ENCODE data around the gene TMCC2.
"Not testable (repeated sequence)": the region's sequence is repeated elsewhere in the genome, so short reads cannot be mapped to it uniquely, and the experiment has no call there.

Gene TMCC2, protein sequence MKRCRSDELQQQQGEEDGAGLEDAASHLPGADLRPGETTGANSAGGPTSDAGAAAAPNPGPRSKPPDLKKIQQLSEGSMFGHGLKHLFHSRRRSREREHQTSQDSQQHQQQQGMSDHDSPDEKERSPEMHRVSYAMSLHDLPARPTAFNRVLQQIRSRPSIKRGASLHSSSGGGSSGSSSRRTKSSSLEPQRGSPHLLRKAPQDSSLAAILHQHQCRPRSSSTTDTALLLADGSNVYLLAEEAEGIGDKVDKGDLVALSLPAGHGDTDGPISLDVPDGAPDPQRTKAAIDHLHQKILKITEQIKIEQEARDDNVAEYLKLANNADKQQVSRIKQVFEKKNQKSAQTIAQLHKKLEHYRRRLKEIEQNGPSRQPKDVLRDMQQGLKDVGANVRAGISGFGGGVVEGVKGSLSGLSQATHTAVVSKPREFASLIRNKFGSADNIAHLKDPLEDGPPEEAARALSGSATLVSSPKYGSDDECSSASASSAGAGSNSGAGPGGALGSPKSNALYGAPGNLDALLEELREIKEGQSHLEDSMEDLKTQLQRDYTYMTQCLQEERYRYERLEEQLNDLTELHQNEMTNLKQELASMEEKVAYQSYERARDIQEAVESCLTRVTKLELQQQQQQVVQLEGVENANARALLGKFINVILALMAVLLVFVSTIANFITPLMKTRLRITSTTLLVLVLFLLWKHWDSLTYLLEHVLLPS

DNA sequence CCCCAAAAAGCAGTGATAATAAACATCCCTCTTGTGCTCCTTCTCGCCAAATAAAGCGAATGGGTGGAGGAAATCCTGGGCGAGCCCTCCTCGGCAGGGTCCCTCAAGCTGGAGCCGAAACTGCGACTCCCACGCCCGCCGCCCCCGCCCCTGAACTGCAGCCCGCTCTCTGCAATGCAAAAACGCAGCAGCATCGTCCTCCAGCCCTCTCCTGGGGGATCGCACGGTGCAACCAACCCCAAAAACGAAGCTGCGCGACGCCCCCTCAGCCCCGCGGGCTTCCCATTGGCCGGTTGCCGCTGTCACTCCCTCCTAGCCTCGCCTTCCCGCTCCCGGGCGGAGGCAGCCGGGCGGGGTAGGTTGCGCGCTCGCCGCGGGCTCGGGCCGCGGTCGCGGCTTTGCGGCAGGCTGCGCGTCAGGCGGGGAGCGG lies at the start of gene TMCC2:
TMCC2 (plus strand) TSS at position 363 of the 430 bp plus-strand sequence. CDS start 619 bp downstream, outside the sequence.
- DNase-seq = peak; percentile 54

DNA sequence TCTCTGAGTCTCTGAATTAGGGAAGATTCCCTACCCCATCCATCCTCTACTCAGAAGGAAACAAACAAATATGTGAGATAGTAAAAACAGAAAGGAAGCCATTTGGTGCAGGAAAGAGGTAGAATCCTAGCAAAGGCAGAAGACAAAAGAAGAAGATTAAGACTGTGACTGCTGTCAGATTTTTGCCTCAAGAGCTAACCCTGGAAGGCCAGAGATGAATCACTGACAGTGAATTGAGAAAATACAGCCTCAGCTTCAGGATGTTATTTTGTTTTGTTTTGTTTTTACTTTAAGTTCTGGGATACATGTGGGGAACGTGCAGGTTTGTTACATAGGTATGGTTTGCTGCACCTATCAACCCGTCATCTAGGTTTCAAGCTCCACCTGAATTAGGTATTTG lies 47.9 kb upstream of the TMCC2 start:
- no peak for DNase-seq

DNA sequence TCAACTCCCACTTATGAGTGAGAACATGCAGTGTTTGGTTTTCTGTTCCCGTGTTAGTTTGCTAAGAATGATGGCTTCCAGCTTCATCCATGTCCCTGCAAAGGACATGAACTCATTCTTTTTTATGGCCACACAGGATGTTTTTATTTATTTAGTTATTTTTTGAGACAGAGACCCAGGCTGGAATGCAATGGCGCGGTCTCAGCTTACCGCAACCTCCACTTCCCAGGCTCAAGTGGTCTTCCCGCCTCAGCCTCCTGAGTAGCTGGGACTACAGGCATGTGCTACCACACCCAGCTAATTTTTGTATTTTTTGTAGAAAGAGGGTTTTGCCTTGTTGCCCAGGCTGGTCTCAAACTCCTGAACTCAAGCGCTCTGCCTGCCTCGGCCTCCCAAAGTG lies 47.4 kb upstream of the TMCC2 start:
- not testable (repeated sequence) for DNase-seq

DNA sequence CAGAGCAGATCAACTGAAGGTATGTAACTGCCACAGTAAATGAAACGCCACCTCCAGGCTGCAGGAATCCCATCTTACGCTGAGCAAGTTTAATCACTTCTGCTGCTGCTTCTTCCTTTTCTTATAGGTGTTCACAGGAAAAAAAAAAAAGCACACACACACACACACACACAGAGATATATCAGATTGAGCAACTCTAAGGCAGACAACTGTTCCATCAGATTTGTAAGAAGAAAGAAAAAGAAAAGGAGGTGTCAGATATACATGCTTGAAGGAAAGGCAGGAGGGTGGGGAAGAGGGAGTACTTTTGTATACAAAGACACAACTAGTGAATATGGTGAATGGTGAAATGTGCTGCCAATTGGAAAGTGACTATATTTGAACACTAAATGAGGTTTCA lies 44.8 kb upstream of the TMCC2 start:
- DNase-seq = no peak

DNA sequence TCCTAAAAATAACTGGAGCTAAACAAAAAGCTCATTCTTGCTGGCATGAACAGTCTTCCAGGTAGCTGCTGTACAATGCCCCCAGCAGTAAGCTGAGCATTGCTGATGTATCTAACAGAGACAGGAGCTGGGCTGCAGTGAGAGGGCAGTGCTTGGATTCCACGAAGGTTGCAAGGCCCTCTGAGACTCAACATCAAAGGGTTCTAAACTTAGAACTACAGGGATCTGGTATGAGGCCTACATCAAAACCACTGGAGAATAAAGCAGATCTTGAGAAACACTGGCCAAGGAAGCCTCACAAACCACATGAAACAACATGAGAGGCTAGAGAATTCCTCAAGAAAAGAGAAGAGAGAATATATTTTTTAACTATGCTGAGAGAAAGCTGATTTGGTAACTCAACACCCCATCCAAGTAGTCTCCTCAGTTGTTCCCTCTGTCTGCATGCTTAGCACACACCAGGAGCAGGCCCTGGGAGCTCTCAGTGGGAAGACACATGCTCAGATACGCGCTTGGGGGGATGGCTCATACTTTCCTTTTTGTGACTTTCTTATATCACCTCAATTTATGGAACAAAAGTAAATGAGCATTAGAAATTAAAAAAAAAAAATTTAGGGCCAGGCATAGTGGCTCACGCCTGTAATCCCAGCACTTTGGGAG lies 43.9 kb upstream of the TMCC2 start:
- no peak for DNase-seq

GRCh38 chr1:205186191-205186590 lies 41.6 kb upstream of the TMCC2 start:
- no peak for DNase-seq

DNA sequence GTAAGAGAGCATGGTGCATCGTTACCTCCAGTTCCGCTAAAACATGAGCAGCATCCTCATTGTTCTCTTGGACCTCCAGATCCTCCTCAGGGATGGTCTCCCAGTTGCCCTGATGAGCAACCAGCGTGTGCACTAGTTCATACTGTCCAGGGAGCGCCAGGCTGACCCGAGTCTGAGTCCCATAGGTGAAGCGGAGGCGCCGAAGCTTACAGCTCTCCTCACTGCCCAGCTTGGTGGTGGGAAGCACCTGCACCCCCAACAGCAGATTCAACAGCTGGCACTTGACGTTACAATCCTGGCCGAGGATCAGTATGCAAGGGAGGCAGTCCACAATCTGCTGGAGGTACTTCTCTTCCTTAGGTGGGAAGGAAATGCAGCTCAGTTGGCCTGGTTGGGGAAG lies 40.3 kb upstream of the TMCC2 start:
- no peak for DNase-seq

- DNase-seq = no peak
Observed at GRCh38 chr1:205188098-205188497, 39.6 kb upstream of the TMCC2 start.

- no peak for DNase-seq
Observed at GRCh38 chr1:205188596-205188995, 39.1 kb upstream of the TMCC2 start.

GRCh38 chr1:205189131-205189530 lies 38.6 kb upstream of the TMCC2 start:
- no peak for DNase-seq

DNA sequence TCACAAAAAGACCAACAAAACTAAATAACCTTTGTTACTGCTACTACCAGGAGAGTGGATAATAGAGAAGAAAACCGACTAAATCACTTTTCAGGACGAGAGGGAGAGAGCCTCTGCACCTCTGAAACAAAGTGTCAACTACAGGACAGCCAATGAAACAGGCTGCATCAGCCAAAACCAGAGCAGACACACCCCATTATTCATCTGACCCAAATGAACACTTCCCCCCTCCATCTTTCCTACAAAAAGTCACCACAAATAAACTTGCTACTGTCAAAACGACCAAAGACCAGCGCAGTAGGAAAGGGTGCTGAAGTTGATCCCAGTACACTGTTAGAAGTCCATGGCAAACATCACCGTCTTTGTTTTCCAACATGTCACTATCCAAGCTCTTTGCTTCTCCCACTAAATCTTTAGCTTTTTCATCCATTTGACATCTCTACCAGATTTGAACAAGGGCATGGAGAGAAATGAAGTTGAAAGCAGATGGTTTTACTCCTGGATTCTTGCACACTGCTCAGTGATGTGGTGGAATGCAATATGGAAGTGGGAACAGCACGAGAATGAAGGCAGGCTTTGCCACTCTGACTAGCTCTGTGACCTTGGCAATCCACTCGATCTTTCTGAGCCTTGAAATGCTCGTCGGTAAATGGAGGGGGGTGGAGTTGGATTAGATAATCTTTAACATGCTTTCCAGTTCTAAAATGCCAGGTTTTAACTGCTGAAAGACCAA lies 36.7 kb upstream of the TMCC2 start:
- no peak for DNase-seq

DNA sequence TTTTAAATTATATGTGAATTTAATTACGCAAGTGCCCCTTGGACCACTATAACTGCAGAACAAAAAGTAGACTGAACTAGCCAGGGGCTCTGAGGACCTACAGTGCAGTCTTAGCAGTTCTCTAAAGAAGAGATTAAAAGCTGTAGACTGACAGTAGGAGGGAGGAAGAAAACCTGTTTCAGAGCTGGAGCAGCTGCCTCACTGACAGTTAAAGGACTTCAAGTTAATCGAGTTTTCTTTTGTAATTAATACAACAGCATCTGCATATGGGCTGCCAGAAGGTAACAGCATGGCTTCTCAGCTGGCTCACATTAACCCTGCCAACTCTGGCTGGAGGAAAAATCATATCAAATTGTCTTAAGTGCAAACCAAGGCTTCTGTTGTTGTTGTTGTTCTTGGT lies 36.1 kb upstream of the TMCC2 start:
- DNase-seq = no peak

DNA sequence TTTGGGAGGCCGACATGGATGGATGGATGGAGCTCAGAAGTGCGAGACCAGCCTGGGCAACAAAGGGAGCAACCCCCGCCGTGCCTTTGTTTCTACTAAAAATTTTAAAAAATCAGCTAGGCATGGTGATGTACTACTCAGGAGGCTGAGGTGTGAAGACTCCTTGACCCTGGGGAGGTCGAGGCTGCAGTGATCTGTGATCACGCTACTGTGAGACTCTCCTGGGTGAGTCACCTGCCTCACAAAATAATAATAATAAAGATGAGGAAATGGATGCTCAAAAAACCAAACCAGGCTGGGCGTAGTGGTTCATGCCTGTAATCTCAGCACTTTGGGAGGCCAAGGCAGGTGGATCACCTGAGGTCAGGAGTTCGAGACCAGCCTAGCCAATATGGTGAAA lies 35.5 kb upstream of the TMCC2 start:
- no peak for DNase-seq

- no peak for DNase-seq
Observed at GRCh38 chr1:205199090-205199930, 28.4 kb upstream of the TMCC2 start.

GRCh38 chr1:205199931-205200299 lies 27.8 kb upstream of the TMCC2 start:
- no peak for DNase-seq

DNA sequence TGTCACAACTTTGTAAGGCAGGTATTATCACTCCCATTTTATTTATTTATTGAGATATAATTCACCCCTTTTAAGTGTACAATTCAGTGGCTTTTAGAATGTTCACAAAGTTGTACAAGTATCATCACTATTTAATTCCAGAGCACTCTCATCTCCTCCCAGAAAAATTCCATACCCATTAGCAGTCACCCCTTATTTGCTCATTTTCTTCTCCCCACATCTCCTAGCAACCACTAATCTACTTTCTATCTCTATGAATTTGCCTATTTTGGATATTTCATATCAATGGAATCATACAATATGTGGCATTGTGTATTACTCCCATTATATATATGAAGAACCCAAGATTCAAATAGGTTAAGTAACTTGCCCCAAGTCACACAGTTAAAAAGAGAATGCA lies 23.2 kb upstream of the TMCC2 start:
- no peak for DNase-seq

- DNase-seq = no peak
Observed at GRCh38 chr1:205205055-205205454, 22.7 kb upstream of the TMCC2 start.

GRCh38 chr1:205208811-205209210 lies 18.9 kb upstream of the TMCC2 start:
- DNase-seq = no peak

- DNase-seq = no peak
Observed at GRCh38 chr1:205210756-205211168, 17.0 kb upstream of the TMCC2 start.

DNA sequence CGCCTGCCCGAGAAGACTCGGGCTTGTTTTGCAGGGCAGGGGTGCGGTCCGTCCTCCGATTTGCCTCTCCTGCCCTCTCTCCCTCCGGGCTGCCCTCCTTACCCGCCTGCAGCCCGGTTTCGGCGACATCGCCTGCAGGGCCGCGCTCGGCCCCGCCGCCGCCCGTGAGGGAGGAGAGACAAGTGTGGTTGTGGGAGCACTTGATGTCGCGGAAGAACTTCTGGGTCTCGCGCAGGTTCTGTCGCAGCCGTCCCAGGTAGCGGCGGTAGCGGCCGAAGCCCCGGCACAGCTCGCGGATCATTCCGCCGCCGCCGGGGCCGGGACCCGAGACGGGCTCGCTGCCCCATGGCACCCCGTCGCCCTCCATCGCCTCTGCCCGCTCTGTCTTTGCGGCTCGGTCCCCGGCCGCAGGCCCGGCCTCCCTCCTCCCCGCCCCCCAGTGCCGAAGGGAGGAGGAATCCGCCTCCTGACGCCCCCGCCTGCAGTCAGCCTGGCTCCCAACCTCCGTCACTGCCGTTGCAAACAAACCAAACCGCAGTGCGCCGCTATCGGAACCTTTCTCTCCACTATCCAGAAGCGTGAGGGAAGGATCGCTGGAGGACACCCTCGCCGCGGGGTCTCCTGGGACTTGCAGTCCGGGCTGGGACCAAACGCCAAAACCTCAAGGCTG lies 16.4 kb upstream of the TMCC2 start, which contains the start of gene DSTYK:
DSTYK (minus strand) TSS at position 534 of the 670 bp plus-strand sequence; CDS start at position 367, 167 bp downstream.
- DNase-seq = peak; percentile 86

DNA sequence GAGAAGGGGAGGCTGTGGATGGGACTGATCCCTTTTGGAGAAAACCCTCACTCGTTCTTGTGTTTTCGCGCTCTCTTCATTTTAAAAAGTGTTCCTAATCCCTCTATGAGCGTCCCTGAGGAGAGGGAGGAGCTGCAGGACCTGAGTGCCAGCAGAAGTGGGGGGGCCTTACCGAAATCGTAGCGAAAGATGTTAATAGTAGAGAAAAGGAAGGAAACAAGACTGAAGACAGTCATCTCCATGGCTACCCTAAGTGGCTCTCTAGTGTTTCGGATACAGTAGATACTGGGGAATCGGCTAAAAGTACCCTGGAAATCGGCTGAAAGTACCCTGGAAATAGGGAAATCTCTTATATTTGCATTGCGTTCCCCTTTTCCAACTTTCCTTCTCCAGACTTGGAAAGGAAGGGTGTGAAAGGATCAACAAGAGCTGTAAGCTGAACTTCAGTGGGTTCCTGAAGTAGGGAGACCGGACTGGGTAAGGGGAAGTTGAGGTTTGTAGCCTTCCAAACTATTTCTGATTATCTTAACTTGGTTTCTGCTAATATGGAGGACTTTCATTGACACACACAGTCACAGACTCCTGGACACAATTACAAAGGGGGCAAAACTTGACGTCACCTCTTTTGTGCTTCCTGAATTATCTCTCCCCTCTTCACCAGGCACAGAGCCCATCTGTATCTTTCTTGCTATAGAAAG lies 15.8 kb upstream of the TMCC2 start:
- no peak for DNase-seq
